Ishikawa (cell line): ENCODE results near the gene MOGAT3.

ENCODE experiments used
- EGR1 ChIP-seq: IDR thresholded peaks from 2 replicates; pipeline ENCODE4 v1.6.1; 2012
- EP300 ChIP-seq: IDR thresholded peaks from 2 replicates; pipeline ENCODE4 v1.6.1; 2012; ENCODE audit warnings: borderline replicate concordance
- NFIC ChIP-seq: IDR thresholded peaks from 2 replicates; pipeline ENCODE4 v1.6.1; 2012
- RAD21 ChIP-seq: IDR thresholded peaks from 2 replicates; pipeline ENCODE4 v1.6.1; 2012; ENCODE audit warnings: low read depth
- REST ChIP-seq: IDR thresholded peaks from 2 replicates; pipeline ENCODE4 v1.6.1; 2012; ENCODE audit warnings: low read depth, mild to moderate bottlenecking

DNA sequence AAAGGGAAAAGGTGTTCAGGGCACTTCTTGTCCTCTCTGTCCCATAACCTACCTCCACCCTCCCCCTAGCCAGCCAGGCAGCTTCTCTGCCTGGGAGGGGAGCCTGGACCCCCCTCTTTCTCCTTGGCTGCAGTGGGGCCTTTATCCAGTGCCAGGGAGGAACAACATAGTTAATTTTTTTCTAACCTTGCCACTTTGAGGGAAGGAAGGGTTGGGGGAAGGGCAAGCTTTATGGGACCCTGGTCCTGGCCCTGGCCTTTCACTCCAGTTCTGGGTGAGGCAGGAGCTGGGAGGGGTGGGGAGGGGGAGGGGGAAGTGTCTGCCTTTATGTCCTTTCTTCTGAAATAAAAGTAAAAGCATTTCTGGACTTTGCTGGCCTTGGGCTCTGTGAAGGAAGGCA is 39.9 kb downstream of the MOGAT3 start:
- no peak for TF ChIP-seq EGR1
- TF ChIP-seq EP300, result no peak
- no peak for TF ChIP-seq NFIC
- no peak for TF ChIP-seq REST
- no peak for TF ChIP-seq RAD21
